Neural progenitor cell (in vitro differentiated cells): ENCODE results near the gene MRPS34. TPM values are rescaled to one million over a fixed set of nuclear protein-coding genes. Genes with fewer than 3 reads are reported as not detected.

Source experiments
- DNase-seq: peaks from one replicate; pipeline ENCODE4 v3.0.0-alpha.2; 2016; ENCODE audit warnings: low spot score
- H2AFZ ChIP-seq: fragments of 200-600 bp; sonication (generic); replicated peaks from 2 replicates; pipeline ENCODE4 v1.6.1; 2016; ENCODE audit warnings: antibody characterized with exemption
- H3F3A ChIP-seq: fragments of 200-600 bp; sonication (generic); 2 replicates; pipeline ENCODE4 v1.6.1; 2016; ENCODE audit warnings: antibody characterized with exemption, low read depth
- H3K27ac ChIP-seq: fragments of 200-600 bp; sonication (generic); 2 replicates; pipeline ENCODE4 v1.5.1; 2016; ENCODE audit warnings: mild to moderate bottlenecking
- H3K27me3 ChIP-seq: fragments of 200-600 bp; sonication (generic); 2 replicates; pipeline ENCODE4 v1.6.1; 2016; ENCODE audit warnings: mild to moderate bottlenecking, moderate library complexity
- H3K36me3 ChIP-seq: fragments of 200-600 bp; sonication (generic); 2 replicates; pipeline ENCODE4 v1.5.1; 2016
- H3K4me1 ChIP-seq: fragments of 200-600 bp; sonication (generic); 2 replicates; pipeline ENCODE4 v1.6.1; 2016; ENCODE audit warnings: mixed run types
- H3K4me2 ChIP-seq: fragments of 200-600 bp; sonication (generic); 2 replicates; pipeline ENCODE4 v1.6.1; 2016
- H3K4me3 ChIP-seq: fragments of 200-600 bp; sonication (generic); 2 replicates; pipeline ENCODE4 v1.5.1; 2016
- H3K79me2 ChIP-seq: fragments of 200-600 bp; sonication (generic); 2 replicates; pipeline ENCODE4 v1.6.1; 2016; ENCODE audit warnings: low read depth
- H3K9ac ChIP-seq: fragments of 200-600 bp; sonication (generic); 2 replicates; pipeline ENCODE4 v1.6.1; 2016
- H3K9me3 ChIP-seq: fragments of 200-600 bp; sonication (generic); 2 replicates; pipeline ENCODE4 v1.5.1; 2016; ENCODE audit warnings: low read depth
- H4K20me1 ChIP-seq: fragments of 200-600 bp; sonication (generic); 2 replicates; pipeline ENCODE4 v1.6.1; 2016; ENCODE audit warnings: low read depth
- H3K27ac Mint-ChIP-seq: 3 replicates; pipeline ENCODE4 v1.8.0; 2021; ENCODE audit warnings: mixed read lengths
- H3K27me3 Mint-ChIP-seq: 2 replicates; pipeline ENCODE4 v1.8.0; 2022; ENCODE audit warnings: low read depth, mild to moderate bottlenecking, inconsistent platforms, moderate library complexity, mixed read lengths; ENCODE audit not compliant: insufficient read depth
- H3K36me3 Mint-ChIP-seq: 3 replicates; pipeline ENCODE4 v1.8.0; 2021; ENCODE audit warnings: mixed read lengths
- H3K4me1 Mint-ChIP-seq: 3 replicates; pipeline ENCODE4 v1.8.0; 2021; ENCODE audit warnings: mixed read lengths
- H3K4me3 Mint-ChIP-seq: 3 replicates; pipeline ENCODE4 v1.8.0; 2021; ENCODE audit warnings: mild to moderate bottlenecking, moderate library complexity, mixed read lengths
- H3K9me3 Mint-ChIP-seq: 3 replicates; pipeline ENCODE4 v1.8.0; 2020; ENCODE audit warnings: mixed read lengths
- EZH2 ChIP-seq: fragments of 200-600 bp; sonication (generic); IDR thresholded peaks from 2 replicates; pipeline ENCODE4 v1.6.1; 2017; ENCODE audit warnings: antibody characterized with exemption, mild to moderate bottlenecking, moderate library complexity
- EZH2phosphoT487 ChIP-seq: fragments of 200-600 bp; sonication (generic); IDR thresholded peaks from 2 replicates; pipeline ENCODE4 v1.6.1; 2017; ENCODE audit warnings: antibody characterized with exemption
- total RNA-seq: library from RNA; depleted of rRNA; stranded (reverse); fragments of >200 nt; gene quantifications from 2 replicates; pipeline ENCODE4 v1.2.3, GENCODE V29; 2015; ENCODE audit warnings: low replicate concordance
- TF ChIP-seq, protein P1 (sequence below): fragments of 200-600 bp; sonication (generic); IDR thresholded peaks from 2 replicates; pipeline ENCODE4 v1.5.1; 2017; ENCODE audit warnings: antibody characterized with exemption, mild to moderate bottlenecking

The MRPS34 gene
- total RNA-seq, 1 donor from 2014 or later, result 48.4 TPM

DNA sequence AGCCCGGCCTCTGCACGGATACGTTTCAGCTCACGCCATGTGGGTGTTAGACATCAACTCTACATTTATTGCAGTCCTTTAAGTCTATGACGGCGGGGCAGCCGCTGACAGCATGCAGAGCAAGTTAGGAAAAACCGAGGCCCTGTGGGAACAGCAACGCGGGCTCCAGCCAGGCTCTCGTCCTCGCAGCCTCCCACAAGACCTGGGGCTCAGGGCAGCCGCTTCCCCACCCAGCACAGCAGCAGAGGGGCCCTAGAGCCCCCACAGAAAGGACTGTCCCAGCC is 3.7 kb upstream of the MRPS34 start:
- H3K4me1 ChIP-seq, result peaks cover 11% of the 10 kb centered on the region
- H3K4me2 ChIP-seq, result no peak overlapping the region
- Mint-ChIP-seq H3K27me3 (peaks cover 7% of the 10 kb centered on the region), H3K36me3 (peaks cover 3% of the 10 kb centered on the region), H3K9me3 (no peaks in the 10 kb centered on the region), H3K4me3 (no peak overlapping the region), H3K4me1 (peaks cover 16% of the 10 kb centered on the region), H3K27ac (no peak overlapping the region)
- no peak overlapping the region for H3K9ac ChIP-seq
- no peak for DNase-seq
- H2AFZ ChIP-seq, result no peak overlapping the region
- H3F3A ChIP-seq, result peaks cover 11% of the 10 kb centered on the region
- H4K20me1 ChIP-seq, result peaks cover 42% of the 10 kb centered on the region
- H3K4me3 ChIP-seq, result no peak overlapping the region
- peaks cover 35% of the 10 kb centered on the region for H3K79me2 ChIP-seq
- no peaks in the 10 kb centered on the region for H3K27me3 ChIP-seq
- no peaks in the 10 kb centered on the region for H3K36me3 ChIP-seq
- no peak overlapping the region for H3K27ac ChIP-seq
- H3K9me3 ChIP-seq, result no peaks in the 10 kb centered on the region
- TF ChIP-seq, protein P1, sequence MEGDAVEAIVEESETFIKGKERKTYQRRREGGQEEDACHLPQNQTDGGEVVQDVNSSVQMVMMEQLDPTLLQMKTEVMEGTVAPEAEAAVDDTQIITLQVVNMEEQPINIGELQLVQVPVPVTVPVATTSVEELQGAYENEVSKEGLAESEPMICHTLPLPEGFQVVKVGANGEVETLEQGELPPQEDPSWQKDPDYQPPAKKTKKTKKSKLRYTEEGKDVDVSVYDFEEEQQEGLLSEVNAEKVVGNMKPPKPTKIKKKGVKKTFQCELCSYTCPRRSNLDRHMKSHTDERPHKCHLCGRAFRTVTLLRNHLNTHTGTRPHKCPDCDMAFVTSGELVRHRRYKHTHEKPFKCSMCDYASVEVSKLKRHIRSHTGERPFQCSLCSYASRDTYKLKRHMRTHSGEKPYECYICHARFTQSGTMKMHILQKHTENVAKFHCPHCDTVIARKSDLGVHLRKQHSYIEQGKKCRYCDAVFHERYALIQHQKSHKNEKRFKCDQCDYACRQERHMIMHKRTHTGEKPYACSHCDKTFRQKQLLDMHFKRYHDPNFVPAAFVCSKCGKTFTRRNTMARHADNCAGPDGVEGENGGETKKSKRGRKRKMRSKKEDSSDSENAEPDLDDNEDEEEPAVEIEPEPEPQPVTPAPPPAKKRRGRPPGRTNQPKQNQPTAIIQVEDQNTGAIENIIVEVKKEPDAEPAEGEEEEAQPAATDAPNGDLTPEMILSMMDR, result no peak
- TF ChIP-seq EZH2phosphoT487 (no peak), EZH2 (no peak)

DNA sequence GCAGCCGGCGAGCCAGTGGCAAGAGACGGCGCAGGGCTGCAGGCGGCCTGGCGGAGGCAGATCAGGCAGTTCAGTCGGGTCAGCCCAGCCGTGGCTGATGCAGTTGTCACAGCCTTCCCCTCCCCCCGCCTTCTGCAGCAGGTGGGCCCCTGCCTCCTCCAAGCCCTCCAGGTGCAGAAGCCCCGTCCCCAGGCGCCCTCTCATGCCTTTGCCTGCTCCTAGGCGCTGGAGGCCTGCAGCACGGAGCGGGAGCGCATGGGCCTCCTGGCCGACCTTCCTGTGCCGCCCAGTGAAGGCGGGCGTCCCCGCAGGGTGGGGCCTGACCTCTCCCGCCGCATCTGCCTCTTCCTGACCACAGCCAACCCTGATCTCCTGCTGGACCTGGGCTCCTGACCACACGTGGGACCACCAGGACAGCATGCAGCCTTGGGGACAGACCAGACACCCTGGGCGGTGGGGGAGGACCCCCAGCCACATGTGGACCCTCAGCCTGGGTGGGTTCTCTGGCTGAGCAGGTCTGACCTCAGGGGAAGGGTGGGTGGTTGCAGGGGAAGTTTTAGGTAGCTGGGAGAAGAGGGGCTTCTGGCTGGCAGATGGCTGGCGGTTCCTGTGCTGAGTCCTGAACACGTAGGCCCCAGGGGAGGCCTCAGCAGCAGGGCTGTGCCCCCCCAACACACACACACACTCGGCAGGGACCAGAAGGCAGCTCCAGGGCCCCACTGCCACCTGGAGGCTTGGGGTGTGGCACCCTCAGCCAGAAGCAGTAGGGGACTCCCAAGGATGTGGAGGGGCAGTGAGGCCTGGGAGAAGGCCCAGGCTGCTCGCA is 3.1 kb upstream of the MRPS34 start:
- H3K36me3 ChIP-seq, result no peaks in the 10 kb centered on the region
- peaks cover 37% of the 10 kb centered on the region for H4K20me1 ChIP-seq
- H3K4me3 Mint-ChIP-seq, result peak overlapping the region; percentile 50
- peaks cover 5% of the 10 kb centered on the region for H3K27me3 Mint-ChIP-seq
- H3K9me3 ChIP-seq, result no peaks in the 10 kb centered on the region
- TF ChIP-seq EZH2phosphoT487, result no peak
- TF ChIP-seq EZH2, result no peak
- TF ChIP-seq, protein P1, result no peak
- peaks cover 10% of the 10 kb centered on the region for H3K4me1 Mint-ChIP-seq
- peaks cover 30% of the 10 kb centered on the region for H3K79me2 ChIP-seq
- H3K4me2 ChIP-seq, result no peak overlapping the region
- peaks cover 3% of the 10 kb centered on the region for H3K36me3 Mint-ChIP-seq
- no peak overlapping the region for H3K27ac Mint-ChIP-seq
- no peak for DNase-seq
- no peak overlapping the region for H2AFZ ChIP-seq
- no peak overlapping the region for H3K9ac ChIP-seq
- H3K27ac ChIP-seq, result no peak overlapping the region
- no peaks in the 10 kb centered on the region for H3K9me3 Mint-ChIP-seq
- H3K27me3 ChIP-seq, result no peaks in the 10 kb centered on the region
- peaks cover 6% of the 10 kb centered on the region for H3K4me1 ChIP-seq
- H3K4me3 ChIP-seq, result no peak overlapping the region
- H3F3A ChIP-seq, result peaks cover 6% of the 10 kb centered on the region

DNA sequence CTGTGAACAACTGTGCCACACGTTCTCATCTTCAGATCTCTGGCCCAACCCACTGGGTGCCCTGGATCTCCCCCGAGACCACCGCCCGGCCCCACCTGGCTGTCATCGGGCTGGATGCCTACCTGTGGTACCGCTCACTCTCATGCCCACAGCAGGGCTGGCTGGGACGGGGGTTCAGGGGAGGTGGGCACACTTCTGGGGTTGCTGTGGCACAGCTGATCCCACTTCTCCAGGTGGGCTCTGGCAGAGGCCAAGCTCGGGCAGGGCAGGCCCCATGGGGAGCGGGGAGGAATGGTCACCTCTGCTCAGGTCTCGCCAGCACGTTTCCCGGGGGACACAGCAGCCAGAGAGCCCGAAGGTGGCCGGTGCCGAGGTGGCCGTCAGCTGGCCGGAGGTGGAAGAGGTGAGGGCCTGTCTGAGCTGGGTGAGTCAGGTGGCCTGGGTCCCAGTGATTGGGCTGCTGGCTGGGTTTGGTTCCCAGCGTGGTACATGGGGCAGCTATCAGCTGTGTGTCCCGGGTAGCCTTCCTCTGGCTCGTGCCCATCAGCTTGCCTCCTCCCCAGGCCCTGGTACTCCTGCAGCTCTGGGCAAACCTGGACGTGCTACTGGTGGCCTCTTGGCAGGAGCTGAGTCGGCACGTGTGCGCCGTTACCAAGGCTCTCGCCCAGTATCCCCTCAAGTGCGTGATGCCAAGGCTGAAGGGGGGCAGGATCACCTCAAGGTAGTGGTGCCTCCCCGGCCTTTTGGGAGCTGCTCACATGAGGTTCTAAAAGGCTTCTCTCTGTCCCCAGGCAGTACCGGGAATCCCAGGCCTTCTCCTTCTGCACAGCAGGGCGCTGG is 2.3 kb upstream of the MRPS34 start:
- Histone ChIP-seq H3K36me3 (no peaks in the 10 kb centered on the region), H3K4me2 (no peak overlapping the region), H3K79me2 (peaks cover 25% of the 10 kb centered on the region), H2AFZ (no peak overlapping the region), H3K4me1 (peaks cover 5% of the 10 kb centered on the region), H3K4me3 (no peak overlapping the region), H3K9me3 (no peaks in the 10 kb centered on the region), H3F3A (peaks cover 3% of the 10 kb centered on the region), H4K20me1 (peaks cover 38% of the 10 kb centered on the region), H3K27ac (no peak overlapping the region), H3K27me3 (no peaks in the 10 kb centered on the region), H3K9ac (no peak overlapping the region)
- DNase-seq, result no peak
- peaks cover 3% of the 10 kb centered on the region for H3K36me3 Mint-ChIP-seq
- peak overlapping the region; percentile 58 for H3K4me3 Mint-ChIP-seq
- peaks cover 5% of the 10 kb centered on the region for H3K27me3 Mint-ChIP-seq
- peaks cover 10% of the 10 kb centered on the region for H3K4me1 Mint-ChIP-seq
- TF ChIP-seq EZH2phosphoT487 (no peak), EZH2 (no peak)
- TF ChIP-seq, protein P1, result no peak
- no peak overlapping the region for H3K27ac Mint-ChIP-seq
- no peaks in the 10 kb centered on the region for H3K9me3 Mint-ChIP-seq
